Measurements from ENCODE around the gene KLHL34. TPM values are rescaled to one million over a fixed set of nuclear protein-coding genes. Genes with fewer than 3 reads are reported as not detected.

Gene KLHL34
- total RNA-seq, result 0.79 and 2.0 TPM in 2 replicates

GRCh38 chrX:21658152-21658737 lies at the start of gene KLHL34:
TSS of gene KLHL34 (minus strand) at chrX:21658330. CDS start at chrX:21657788, 542 bp downstream.

Other genes with a start within 250 kb of the KLHL34 start
- gene SMPX, start 99.8 kb upstream of the KLHL34 start, total RNA-seq, result not detected in 2 replicates
- gene MBTPS2, start 181.3 kb upstream of the KLHL34 start, total RNA-seq, result 5.1 and 8.8 TPM in 2 replicates
- 0.98 and 1.6 TPM in 2 replicates for gene YY2, start 197.7 kb upstream of the KLHL34 start, total RNA-seq